DND-41 (cell line): ENCODE results near the gene FYB2.

Source experiments
- ATAC-seq: fragments of 200-7000 bp; cut with Tn5 transposase; 3 replicates; pipeline ENCODE4 v1.9.1; 2021; ENCODE audit warnings: low read depth; ENCODE audit not compliant: insufficient read depth
- DNase-seq: peaks from one replicate; pipeline ENCODE4 v3.0.0-alpha.2; 2020
- H2AFZ ChIP-seq: 2 replicates; pipeline ENCODE4 v1.6.0; 2012; ENCODE audit warnings: low read depth, low read length
- H3K27ac ChIP-seq: 2 replicates; pipeline ENCODE4 v1.5.1; 2012; ENCODE audit warnings: low read length, inconsistent platforms
- H3K27me3 ChIP-seq: fragments of 200-600 bp; sonication (generic); 2 replicates; pipeline ENCODE4 v1.6.0; 2012; ENCODE audit warnings: low read length, mild to moderate bottlenecking, inconsistent platforms; ENCODE audit not compliant: insufficient read depth, poor library complexity
- H3K36me3 ChIP-seq: 2 replicates; pipeline ENCODE4 v1.5.1; 2012; ENCODE audit warnings: low read length, inconsistent platforms; ENCODE audit not compliant: insufficient read depth
- H3K4me1 ChIP-seq: 2 replicates; pipeline ENCODE4 v1.5.1; 2012; ENCODE audit warnings: mild to moderate bottlenecking, low read length; ENCODE audit not compliant: insufficient read depth
- H3K4me2 ChIP-seq: 2 replicates; pipeline ENCODE4 v1.6.0; 2012; ENCODE audit warnings: mild to moderate bottlenecking, moderate library complexity, low read length, inconsistent platforms; ENCODE audit not compliant: insufficient read depth
- H3K4me3 ChIP-seq, 2 experiments: fragments of 200-600 bp in 1 of 2; shearing (Covaris generic) in 1 of 2; 2 replicates each; pipeline ENCODE4 v1.5.1; 2012 to 2016; ENCODE audit warnings: inconsistent platforms in 2 of 2, low read length in 2 of 2, mild to moderate bottlenecking in 2 of 2, low read depth in 1 of 2, moderate library complexity in 1 of 2
- H3K79me2 ChIP-seq: 2 replicates; pipeline ENCODE4 v1.6.0; 2012; ENCODE audit warnings: low read length, inconsistent platforms; ENCODE audit not compliant: insufficient read depth
- H3K9ac ChIP-seq: 2 replicates; pipeline ENCODE4 v1.6.0; 2012; ENCODE audit warnings: low read depth, mild to moderate bottlenecking, inconsistent platforms, low read length, moderate library complexity
- H3K9me3 ChIP-seq: 2 replicates; pipeline ENCODE4 v1.5.1; 2012; ENCODE audit warnings: low read length, moderate library complexity, mild to moderate bottlenecking, inconsistent platforms; ENCODE audit not compliant: insufficient read depth, severe bottlenecking
- H4K20me1 ChIP-seq: 2 replicates; pipeline ENCODE4 v1.6.0; 2012; ENCODE audit warnings: low read length; ENCODE audit not compliant: insufficient read depth
- CTCF ChIP-seq: IDR thresholded peaks from 2 replicates; pipeline ENCODE4 v1.5.1; 2012; ENCODE audit warnings: borderline replicate concordance, low read length, moderate library complexity, mild to moderate bottlenecking; ENCODE audit not compliant: poor library complexity, severe bottlenecking; ENCODE audit errors: extremely low read depth
- EZH2 ChIP-seq: IDR thresholded peaks from 3 replicates; pipeline ENCODE4 v1.6.1; 2012; ENCODE audit warnings: borderline replicate concordance, low read depth, mild to moderate bottlenecking, moderate library complexity, low read length, inconsistent platforms; ENCODE audit not compliant: severe bottlenecking

FYB2 gene

GRCh38 chr1:56824271-56824670, 5.1 kb upstream of the FYB2 start:
- TF ChIP-seq EZH2 (no peak), CTCF (no peak)
- peaks cover 3% of the 10 kb centered on the region for H3K27me3 ChIP-seq

GRCh38 chr1:56821462-56821797, 2.2 kb upstream of the FYB2 start:
- H4K20me1 ChIP-seq, result no peaks in the 10 kb centered on the region; the same call in 1 of the 2 replicates
- no peak overlapping the region for H3K27ac ChIP-seq
- H3K4me2 ChIP-seq, result no peak overlapping the region
- no peaks in the 10 kb centered on the region for H3K9me3 ChIP-seq
- ATAC-seq (no peak), DNase-seq (no peak)
- no peak overlapping the region for H3K4me3 ChIP-seq
- TF ChIP-seq EZH2 (no peak), CTCF (no peak)
- no peaks in the 10 kb centered on the region for H3K79me2 ChIP-seq
- H3K27me3 ChIP-seq, result peaks cover 3% of the 10 kb centered on the region
- no peaks in the 10 kb centered on the region for H3K4me1 ChIP-seq
- H3K9ac ChIP-seq, result no peak overlapping the region
- H3K36me3 ChIP-seq, result no peaks in the 10 kb centered on the region
- no peak overlapping the region for H2AFZ ChIP-seq

More at GRCh38 chr1:56824271-56824670, 5.1 kb upstream of the FYB2 start:
- H2AFZ ChIP-seq, result no peak overlapping the region
- no peaks in the 10 kb centered on the region for H3K4me1 ChIP-seq
- no peaks in the 10 kb centered on the region for H4K20me1 ChIP-seq
- H3K79me2 ChIP-seq, result no peaks in the 10 kb centered on the region
- ATAC-seq (no peak), DNase-seq (no peak)
- H3K4me3 ChIP-seq, result no peak overlapping the region
- H3K4me2 ChIP-seq, result no peak overlapping the region
- H3K9ac ChIP-seq, result no peak overlapping the region
- H3K27ac ChIP-seq, result no peak overlapping the region
- H3K36me3 ChIP-seq, result no peaks in the 10 kb centered on the region
- no peaks in the 10 kb centered on the region for H3K9me3 ChIP-seq

- H3K79me2 ChIP-seq, result no peaks in the 10 kb centered on the region
- no peaks in the 10 kb centered on the region for H3K9me3 ChIP-seq
- H2AFZ ChIP-seq, result no peak overlapping the region
- no peak overlapping the region for H3K4me2 ChIP-seq
- H3K27me3 ChIP-seq, result peaks cover 3% of the 10 kb centered on the region
- H3K27ac ChIP-seq, result no peak overlapping the region
- H4K20me1 ChIP-seq, result no peaks in the 10 kb centered on the region; the same call in 1 of the 2 replicates
- no peaks in the 10 kb centered on the region for H3K4me1 ChIP-seq
- TF ChIP-seq EZH2, result no peak
- peak; percentile 97 for TF ChIP-seq CTCF
- H3K4me3 ChIP-seq, result no peak overlapping the region
- no peak overlapping the region for H3K9ac ChIP-seq
- DNase-seq (peak; percentile 76), ATAC-seq (peak; percentile 97)
- H3K36me3 ChIP-seq, result no peaks in the 10 kb centered on the region
Measured at GRCh38 chr1:56820755-56821461, 1.7 kb upstream of the FYB2 start.
